ENCODE data around the gene INKA2.

GRCh38 chr1:111751906-111752575 lies 12.8 kb upstream of the INKA2 start:
- TF ChIP-seq CTCF (IDR thresholded peaks at IDR 0.05) (no peak), EP300 (IDR thresholded peaks at IDR 0.05) (no peak), POLR2A (IDR thresholded peaks at IDR 0.05) (no peak)
